K562 (cell line): Measurements from ENCODE around the gene GALNT7. TPM values are rescaled to one million over a fixed set of nuclear protein-coding genes. Genes with fewer than 3 reads are reported as not detected.

Experiments used
- C11orf30 ChIP-seq: fragments of 450-650 bp; IDR thresholded peaks from 2 replicates; pipeline ENCODE4 v1.6.1; 2016; ENCODE audit warnings: low read depth, mild to moderate bottlenecking
- FOXA3 ChIP-seq, 2 experiments: fragments of 450-650 bp in 1 of 2; sonication (generic) in 1 of 2; formaldehyde crosslinking; IDR thresholded peaks in 1 of 2; conservative IDR thresholded peaks in 1 of 2; 2 replicates each; pipeline versions ENCODE4 v1.4.0 to v1.8.0; 2020 to 2022; ENCODE audit warnings: mild to moderate bottlenecking in 2 of 2, missing genetic modification reagents in 1 of 2
- FOXP1 ChIP-seq: sonication (generic); formaldehyde crosslinking; IDR thresholded peaks from 2 replicates; pipeline ENCODE4 v1.8.0; 2022; ENCODE audit warnings: mild to moderate bottlenecking, missing genetic modification reagents
- GABPB2 ChIP-seq: fragments of 250-450 bp; sonication (Bioruptor Pico); conservative IDR thresholded peaks from 2 replicates; pipeline ENCODE4 v1.5.1; 2021; ENCODE audit warnings: mild to moderate bottlenecking
- HDAC2 ChIP-seq: fragments of 450-650 bp; IDR thresholded peaks from 2 replicates; pipeline ENCODE4 v1.6.1; 2016; ENCODE audit warnings: mild to moderate bottlenecking
- HDGF ChIP-seq: fragments of 450-650 bp; IDR thresholded peaks from 2 replicates; pipeline ENCODE4 v1.6.1; 2016
- HEY1 ChIP-seq: fragments of 250-450 bp; sonication (Bioruptor Pico); IDR thresholded peaks from 2 replicates; pipeline ENCODE4 v1.5.0; 2020; ENCODE audit warnings: mild to moderate bottlenecking, moderate library complexity, borderline replicate concordance
- HOMEZ ChIP-seq: fragments of 250-450 bp; sonication (Bioruptor Pico); IDR thresholded peaks from 2 replicates; pipeline ENCODE4 v1.4.0; 2020; ENCODE audit warnings: mild to moderate bottlenecking, moderate library complexity
- JUN ChIP-seq, 2 experiments: sonication (generic) in 1 of 2; formaldehyde crosslinking in 1 of 2; IDR thresholded peaks; 2 replicates each; pipeline versions ENCODE4 v1.6.1 to v1.8.0; 2012 to 2022; ENCODE audit warnings: borderline replicate concordance in 2 of 2, mild to moderate bottlenecking in 2 of 2, improper control_type of control experiment in 1 of 2, low read depth in 1 of 2, low read length in 1 of 2, missing genetic modification reagents in 1 of 2
- JUND ChIP-seq, 2 experiments: IDR thresholded peaks; 2 replicates in 1 of 2; 3 replicates in 1 of 2; pipeline ENCODE4 v1.6.1; 2011; ENCODE audit warnings: borderline replicate concordance in 2 of 2, low read depth in 2 of 2, low read length in 2 of 2, improper control_type of control experiment in 1 of 2, missing biosample characterization in 1 of 2, missing genetic modification characterization in 1 of 2, missing genetic modification reagents in 1 of 2
- LCOR ChIP-seq: sonication (generic); formaldehyde crosslinking; IDR thresholded peaks from 2 replicates; pipeline ENCODE4 v1.8.0; 2022; ENCODE audit warnings: mild to moderate bottlenecking, missing genetic modification reagents
- MCM7 ChIP-seq, 2 experiments: fragments of 450-650 bp; IDR thresholded peaks; 2 replicates each; pipeline ENCODE4 v1.6.1; 2016 to 2018
- RBM14 ChIP-seq: fragments of 200-400 bp; formaldehyde crosslinking; IDR thresholded peaks from 2 replicates; pipeline ENCODE4 v1.6.1; 2018; ENCODE audit warnings: low read depth, mild to moderate bottlenecking, low read length, moderate library complexity, borderline replicate concordance; ENCODE audit not compliant: insufficient read depth
- RCOR1 ChIP-seq, 2 experiments: IDR thresholded peaks; 2 replicates each; pipeline ENCODE4 v1.6.1; 2012; ENCODE audit warnings: low read depth in 2 of 2, low read length in 2 of 2, borderline replicate concordance in 1 of 2, improper control_type of control experiment in 1 of 2
- SMARCA4 ChIP-seq: fragments of 450-650 bp; IDR thresholded peaks from 2 replicates; pipeline ENCODE4 v1.6.1; 2016
- SMARCC2 ChIP-seq: fragments of 450-650 bp; IDR thresholded peaks from 2 replicates; pipeline ENCODE4 v1.6.1; 2017; ENCODE audit warnings: antibody characterized with exemption, moderate library complexity, mild to moderate bottlenecking, low read depth
- ZBTB49 ChIP-seq: sonication (generic); formaldehyde crosslinking; IDR thresholded peaks from 2 replicates; pipeline ENCODE4 v1.8.0; 2022; ENCODE audit warnings: missing genetic modification reagents, mild to moderate bottlenecking, borderline replicate concordance
- ZFP36 ChIP-seq: fragments of 150-350 bp; IDR thresholded peaks from 2 replicates; pipeline ENCODE4 v1.6.1; 2018; ENCODE audit warnings: low read length, low read depth; ENCODE audit not compliant: partially characterized antibody
- ZNF232 ChIP-seq: sonication (generic); formaldehyde crosslinking; IDR thresholded peaks from 2 replicates; pipeline ENCODE4 v1.8.0; 2022; ENCODE audit warnings: mild to moderate bottlenecking, missing genetic modification reagents
- ZNF253 ChIP-seq: fragments of 250-450 bp; sonication (Bioruptor Pico); conservative IDR thresholded peaks from 2 replicates; pipeline ENCODE4 v1.6.1; 2021; ENCODE audit warnings: mild to moderate bottlenecking
- ZNF280B ChIP-seq: fragments of 250-450 bp; sonication (Bioruptor Pico); IDR thresholded peaks from 2 replicates; pipeline ENCODE4 v1.5.1; 2021; ENCODE audit warnings: mild to moderate bottlenecking
- ZNF408 ChIP-seq: fragments of 250-450 bp; sonication (Bioruptor Pico); IDR thresholded peaks from 2 replicates; pipeline ENCODE4 v1.4.0; 2020; ENCODE audit warnings: low read depth, mild to moderate bottlenecking, moderate library complexity
- ZNF436 ChIP-seq: fragments of 250-450, 450-650 bp; sonication (Bioruptor Pico); formaldehyde crosslinking; IDR thresholded peaks from 2 replicates; pipeline ENCODE4 v1.7.0; 2020; ENCODE audit warnings: mild to moderate bottlenecking
- ZNF561 ChIP-seq: fragments of 450-650 bp; formaldehyde crosslinking; conservative IDR thresholded peaks from 2 replicates; pipeline ENCODE4 v1.4.0; 2020; ENCODE audit warnings: mild to moderate bottlenecking, moderate library complexity
- polyA plus RNA-seq, 8 experiments: library from polyadenylated mRNA; depleted of rRNA in 4 of 8; stranded (reverse) in 5 of 8; unstranded in 3 of 8; fragments of >200 nt; fragmentation: Nextera tagmentation in 2 of 8; fragmentation: Illumina TruSeq in 1 of 8; extraction: Ambion mirVana in 2 of 8; extraction: Trizol in 1 of 8; gene quantifications; 2 replicates each; pipeline versions ENCODE4 v1.2.1 to v1.2.3, GENCODE V29; 2011 to 2014; ENCODE audit warnings: inconsistent platforms in 1 of 8, missing spikeins in 1 of 8
- total RNA-seq, 7 experiments: library from RNA; depleted of rRNA in 6 of 7; stranded (reverse); fragments of >200 nt in 6 of 7; fragmentation: Illumina TruSeq in 2 of 7; extraction: Trizol in 2 of 7; gene quantifications; 2 replicates each; pipeline versions ENCODE4 v1.2.1 to v1.2.3, GENCODE V29; 2011 to 2021; ENCODE audit warnings: low replicate concordance in 1 of 7

Gene GALNT7
- total and polyA plus RNA-seq, 9 of the 15 experiments (the other 6 are each of a cell fraction or from before 2014, with no cell fraction given) = 16.7 to 38.7 (median 31.1) TPM

GRCh38 chr4:173264684-173265185, 96.1 kb downstream of the GALNT7 start (continued):
- TF ChIP-seq JUN (IDR thresholded peaks at IDR 0.05; ENCODE audit: borderline replicate concordance, low read depth, low read length) = no peak
- TF ChIP-seq JUN (CRISPR knock-in tag; IDR thresholded peaks at IDR 0.05; ENCODE audit: borderline replicate concordance) = no peak
- TF ChIP-seq GABPB2 = no peak
- TF ChIP-seq HDAC2 = peak; percentile 55; the same call in 1 of the 2 replicates
- TF ChIP-seq ZBTB49 (CRISPR knock-in tag) = no peak
- peak; percentile 60; the same call in 1 of the 2 replicates for TF ChIP-seq LCOR (CRISPR knock-in tag)
- no peak for TF ChIP-seq MCM7 (IDR thresholded peaks at IDR 0.05)
- TF ChIP-seq ZFP36 = no peak
- 0 out of 2 replicates have a peak, but pooled peaks have one; percentile 8 for TF ChIP-seq JUND (IDR thresholded peaks at IDR 0.05; ENCODE audit: borderline replicate concordance, low read depth, low read length)
- no peak for TF ChIP-seq JUND (tag; IDR thresholded peaks at IDR 0.05; ENCODE audit: borderline replicate concordance, low read depth, low read length)
- TF ChIP-seq ZNF561 (CRISPR knock-in tag) = no peak
- TF ChIP-seq ZNF408 = no peak
- no peak for TF ChIP-seq ZNF232 (CRISPR knock-in tag)
- no peak for TF ChIP-seq RBM14
- TF ChIP-seq SMARCC2 = peak; percentile 53; the same call in 1 of the 2 replicates
- no peak for TF ChIP-seq C11orf30
- TF ChIP-seq FOXP1 (CRISPR knock-in tag) = no peak
- TF ChIP-seq HEY1 = no peak
- TF ChIP-seq HOMEZ (CRISPR knock-in tag) = no peak
- no peak for TF ChIP-seq ZNF253 (CRISPR knock-in tag)
- TF ChIP-seq HDGF = no peak
- TF ChIP-seq FOXA3 (CRISPR knock-in tag; conservative IDR thresholded peaks at IDR 0.05 in 1 of 2, IDR thresholded peaks at IDR 0.05 in 1 of 2) = no peak
- peak; percentile 59; the same call in 1 of the 2 replicates for TF ChIP-seq SMARCA4
- peak in 1 of 2 experiments; percentile 71; a peak in 1 of 4 replicates for TF ChIP-seq RCOR1 (IDR thresholded peaks at IDR 0.05; ENCODE audit: borderline replicate concordance in 1 of 2, low read depth in 2 of 2, low read length in 2 of 2)
- no peak for TF ChIP-seq ZNF280B (CRISPR knock-in tag)
- no peak for TF ChIP-seq ZNF436 (CRISPR knock-in tag)
